ENCODE measurements around the gene PSMD5. TPM values are rescaled to one million over a fixed set of nuclear protein-coding genes. Genes with fewer than 3 reads are reported as not detected.

The PSMD5 gene
- total RNA-seq, 1 donor, result 32.6 TPM

- TF ChIP-seq CTCF (IDR thresholded peaks at IDR 0.05; ENCODE audit: extremely low read depth, low read depth, low read length), result no peak
- no peaks in the 10 kb centered on the region for H4K20me1 ChIP-seq (ENCODE audit: insufficient read depth, low read length)
- H3K36me3 ChIP-seq (ENCODE audit: insufficient read depth, low read length), result no peaks in the 10 kb centered on the region
- no peak overlapping the region for H3K4me3 ChIP-seq (ENCODE audit: insufficient read depth, low read length)
- no peak overlapping the region for H3K4me2 ChIP-seq (ENCODE audit: insufficient read depth, low read length)
- no peaks in the 10 kb centered on the region for H3K9me3 ChIP-seq (ENCODE audit: low read depth, low read length)
- H3K4me1 ChIP-seq (ENCODE audit: insufficient read depth, low read length), result peaks cover 12% of the 10 kb centered on the region
- H3K79me2 ChIP-seq (ENCODE audit: insufficient read depth, low read length), result no peaks in the 10 kb centered on the region
- DNase-seq (ENCODE audit: insufficient read length, low spot score, missing footprints), result no peak
- no peak overlapping the region for H3K27ac ChIP-seq (ENCODE audit: low read depth, low read length)
- peaks cover 3% of the 10 kb centered on the region for H3K27me3 ChIP-seq (ENCODE audit: insufficient read depth, low read length)
- no peak overlapping the region for H2AFZ ChIP-seq (ENCODE audit: low read length)
These were observed 36.7 kb upstream of the PSMD5 start for GRCh38 chr9:120879446-120879845.

- peak; percentile 79 for DNase-seq (ENCODE audit: insufficient read length, low spot score, missing footprints)
- Histone ChIP-seq H3K27ac (ENCODE audit: low read depth, low read length) (no peak overlapping the region), H2AFZ (ENCODE audit: low read length) (no peak overlapping the region), H3K36me3 (ENCODE audit: insufficient read depth, low read length) (peaks cover 4% of the 10 kb centered on the region), H3K4me3 (ENCODE audit: insufficient read depth, low read length) (no peak overlapping the region), H3K9me3 (ENCODE audit: low read depth, low read length) (no peaks in the 10 kb centered on the region), H3K4me2 (ENCODE audit: insufficient read depth, low read length) (no peak overlapping the region), H4K20me1 (ENCODE audit: insufficient read depth, low read length) (no peaks in the 10 kb centered on the region), H3K27me3 (ENCODE audit: insufficient read depth, low read length) (no peaks in the 10 kb centered on the region), H3K4me1 (ENCODE audit: insufficient read depth, low read length) (peaks cover 12% of the 10 kb centered on the region), H3K79me2 (ENCODE audit: insufficient read depth, low read length) (no peaks in the 10 kb centered on the region)
- no peak for TF ChIP-seq CTCF (IDR thresholded peaks at IDR 0.05; ENCODE audit: extremely low read depth, low read depth, low read length)
These were observed 35.7 kb upstream of the PSMD5 start for GRCh38 chr9:120878188-120879130.

GRCh38 chr9:120877276-120878034 lies 34.7 kb upstream of the PSMD5 start:
- peaks cover 12% of the 10 kb centered on the region for H3K4me1 ChIP-seq (ENCODE audit: insufficient read depth, low read length)
- H3K27ac ChIP-seq (ENCODE audit: low read depth, low read length), result peak overlapping the region; percentile 40
- peak overlapping the region; percentile 79 for H3K4me3 ChIP-seq (ENCODE audit: insufficient read depth, low read length)
- no peaks in the 10 kb centered on the region for H4K20me1 ChIP-seq (ENCODE audit: insufficient read depth, low read length)
- H3K9me3 ChIP-seq (ENCODE audit: low read depth, low read length), result no peaks in the 10 kb centered on the region
- DNase-seq (ENCODE audit: insufficient read length, low spot score, missing footprints), result peak; percentile 94
- peaks cover 12% of the 10 kb centered on the region for H3K36me3 ChIP-seq (ENCODE audit: insufficient read depth, low read length)
- H3K79me2 ChIP-seq (ENCODE audit: insufficient read depth, low read length), result no peaks in the 10 kb centered on the region
- H3K27me3 ChIP-seq (ENCODE audit: insufficient read depth, low read length), result no peaks in the 10 kb centered on the region
- H2AFZ ChIP-seq (ENCODE audit: low read length), result peak overlapping the region; percentile 95
- TF ChIP-seq CTCF (IDR thresholded peaks at IDR 0.05; ENCODE audit: extremely low read depth, low read depth, low read length), result no peak
- peak overlapping the region; percentile 87 for H3K4me2 ChIP-seq (ENCODE audit: insufficient read depth, low read length)

- TF ChIP-seq CTCF (IDR thresholded peaks at IDR 0.05; ENCODE audit: extremely low read depth, low read depth, low read length), result no peak
- Histone ChIP-seq H3K9me3 (ENCODE audit: low read depth, low read length) (no peaks in the 10 kb centered on the region), H4K20me1 (ENCODE audit: insufficient read depth, low read length) (no peaks in the 10 kb centered on the region), H3K27ac (ENCODE audit: low read depth, low read length) (peak within 1 kb of the TSS; percentile 46), H3K79me2 (ENCODE audit: insufficient read depth, low read length) (no peaks in the 10 kb centered on the region), H3K27me3 (ENCODE audit: insufficient read depth, low read length) (no peaks in the 10 kb centered on the region), H3K4me3 (ENCODE audit: insufficient read depth, low read length) (peak within 1 kb of the TSS; percentile 79), H3K36me3 (ENCODE audit: insufficient read depth, low read length) (peaks cover 18% of the 10 kb centered on the region), H3K4me1 (ENCODE audit: insufficient read depth, low read length) (peaks cover 12% of the 10 kb centered on the region), H2AFZ (ENCODE audit: low read length) (peak within 1 kb of the TSS; percentile 95), H3K4me2 (ENCODE audit: insufficient read depth, low read length) (peak within 1 kb of the TSS; percentile 87)
- peak; percentile 97 for DNase-seq (ENCODE audit: insufficient read length, low spot score, missing footprints)
These were observed 34.1 kb upstream of the PSMD5 start, which contains the start of gene PHF19 for GRCh38 chr9:120876842-120877240. Gene PHF19, minus strand, starts transcription at chr9:120877188. Its CDS starts 2,447 bp downstream, at chr9:120874741.

Data from osteoblast (primary cell).